Lung (tissue), 12 donors: ENCODE data around the gene RPS27A. TPM values are rescaled to one million over a fixed set of nuclear protein-coding genes. Genes with fewer than 3 reads are reported as not detected.
"Not testable (repeated sequence)": the region's sequence is repeated elsewhere in the genome, so short reads cannot be mapped to it uniquely, and the experiment has no call there.

ENCODE experiments used
- ATAC-seq: fragments of 200-7000 bp; cut with Tn5 transposase; one replicate; pipeline ENCODE4 v1.9.1; 2020; ENCODE audit warnings: moderate number of reproducible peaks; ENCODE audit not compliant: insufficient read depth, low FRiP score
- DNase-seq, 3 donors: peaks; one replicate each; pipeline ENCODE4 v3.0.0-alpha.2; 2013 to 2017
- H3K27ac ChIP-seq, 2 donors: one replicate each; pipeline ENCODE4 v1.5.1; 2013; ENCODE audit warnings: mild to moderate bottlenecking in 2 of 2, moderate library complexity in 2 of 2, control low read depth in 1 of 2, inconsistent platforms in 1 of 2, low read depth in 1 of 2, low read length in 1 of 2
- H3K27me3 ChIP-seq, 3 donors: one replicate each; pipeline ENCODE4 v1.5.1; 2013; ENCODE audit warnings: low read length in 2 of 3; ENCODE audit not compliant: control insufficient read depth in 3 of 3, insufficient read depth in 3 of 3
- H3K36me3 ChIP-seq, 4 donors: one replicate each; pipeline ENCODE4 v1.5.1; 2013; ENCODE audit warnings: low read length in 4 of 4, mild to moderate bottlenecking in 1 of 4, moderate library complexity in 1 of 4; ENCODE audit not compliant: control insufficient read depth in 4 of 4, insufficient read depth in 4 of 4
- H3K4me1 ChIP-seq, 5 donors: one replicate each; pipeline ENCODE4 v1.5.1; 2013; ENCODE audit warnings: low read length in 5 of 5, mild to moderate bottlenecking in 2 of 5, moderate library complexity in 1 of 5; ENCODE audit not compliant: control insufficient read depth in 5 of 5, insufficient read depth in 5 of 5
- H3K4me3 ChIP-seq: one replicate; pipeline ENCODE4 v1.5.1; 2013; ENCODE audit warnings: mild to moderate bottlenecking, control low read depth, moderate library complexity
- H3K9ac ChIP-seq, 2 donors: one replicate each; pipeline ENCODE4 v1.5.1; 2013; ENCODE audit warnings: low read length in 2 of 2, control low read depth in 1 of 2; ENCODE audit not compliant: insufficient read depth in 1 of 2
- H3K9me3 ChIP-seq, 4 donors: one replicate each; pipeline ENCODE4 v1.5.1; 2013; ENCODE audit warnings: low read length in 3 of 4, mild to moderate bottlenecking in 1 of 4, moderate library complexity in 1 of 4; ENCODE audit not compliant: control insufficient read depth in 4 of 4, insufficient read depth in 3 of 4
- CTCF ChIP-seq: IDR thresholded peaks from 2 replicates; pipeline ENCODE4 v1.5.1; 2012; ENCODE audit warnings: mild to moderate bottlenecking; ENCODE audit errors: control extremely low read depth, extremely low read depth
- WGBS, 2 donors: extraction: QIAGEN DNeasy Blood & Tissue Kit; methylation state at CpG; one replicate each; pipeline ENCODE4 v1.1.7; 2013; 5-methylcytosine and 5-hydroxymethylcytosine counted together
- polyA plus RNA-seq, 2 donors: library from polyadenylated mRNA; stranded (reverse); fragments of 200-250 nt; gene quantifications; one replicate each; pipeline ENCODE4 v1.2.1, GENCODE V29; 2013
- total RNA-seq, 2 donors: library from RNA; depleted of rRNA in 1 of 2; stranded (reverse); fragments of >200 nt in 1 of 2; gene quantifications; one replicate each; pipeline ENCODE4 v1.2.1, GENCODE V29; 2014 to 2021
- donor health status: control.
- donor health status: control.
- donor health status: Bipolar disorder and iron deficiency.
- donor health status: healthy.
- donor health status: DM: yes; HTN: yes; CAD: no.

The RPS27A gene
- total and polyA plus RNA-seq, 4 donors: 715 to 1,640 (median 1,397) TPM

GRCh38 chr2:55279859-55280424 lies 47.5 kb downstream of the RPS27A start:
- ATAC-seq, DNase-seq, H3K27ac ChIP-seq, H3K9ac ChIP-seq, H3K9me3 ChIP-seq, H3K36me3 ChIP-seq, H3K4me3 ChIP-seq, H3K27me3 ChIP-seq: not testable (repeated sequence)
- 77 to 81% methylated on average over 7 of the region's 7 CpGs for WGBS, 2 donors
- H3K4me1 ChIP-seq: peaks cover 0 to 11% (median 5%) of the 10 kb centered on the region in 5 donors

- WGBS, 2 donors: 80 to 84% methylated on average over 5 of the region's 5 CpGs
- DNase-seq, H3K27ac ChIP-seq, H3K9me3 ChIP-seq, H3K4me3 ChIP-seq, H3K36me3 ChIP-seq, H3K27me3 ChIP-seq, H3K9ac ChIP-seq, ATAC-seq: not testable (repeated sequence)
- peaks cover 0 to 11% (median 5%) of the 10 kb centered on the region in 5 donors for H3K4me1 ChIP-seq
Observed at GRCh38 chr2:55280851-55281546, 48.5 kb downstream of the RPS27A start.

- Histone ChIP-seq H3K36me3 (peaks cover 0 to 3% (median 1%) of the 10 kb centered on the region in 4 donors), H3K9me3 (no peaks in the 10 kb centered on the region), H3K27me3 (no peaks in the 10 kb centered on the region), H3K27ac (peak overlapping the region; percentile 94 to 97), H3K4me1 (peaks cover 0 to 11% (median 5%) of the 10 kb centered on the region in 5 donors), H3K4me3 (peak overlapping the region; percentile 53), H3K9ac (peak overlapping the region; percentile 86 to 92)
- peak; percentile 84 to 89 (median 86) for DNase-seq
- no peak for TF ChIP-seq CTCF
- WGBS, 2 donors: 1 to 2% methylated on average over 55 to 60 of the region's 60 CpGs
- peak; percentile 99 for ATAC-seq
Observed at GRCh38 chr2:55282110-55282917, 49.8 kb downstream of the RPS27A start.

- no peak overlapping the region for H3K27ac ChIP-seq
- peaks cover 0 to 11% (median 5%) of the 10 kb centered on the region in 5 donors for H3K4me1 ChIP-seq
- no peak for ATAC-seq
- no peak for TF ChIP-seq CTCF
- H3K27me3 ChIP-seq: no peaks in the 10 kb centered on the region
- no peak overlapping the region for H3K9ac ChIP-seq
- peaks cover 0 to 3% (median 1%) of the 10 kb centered on the region in 4 donors for H3K36me3 ChIP-seq
- DNase-seq: no peak
- 97 to 99% methylated on average over 12 of the region's 12 CpGs for WGBS, 2 donors
- no peaks in the 10 kb centered on the region for H3K9me3 ChIP-seq
- no peak overlapping the region for H3K4me3 ChIP-seq
Observed at GRCh38 chr2:55283083-55283482, 50.6 kb downstream of the RPS27A start.

Other genes with a start within 250 kb of the RPS27A start
- 100 to 1,000 TPM; 168 to 311 TPM for gene RTN4, start 182.2 kb upstream of the RPS27A start, total RNA-seq
- 100 to 1,000 TPM; 168 to 292 TPM for gene RTN4, start 182.2 kb upstream of the RPS27A start, polyA plus RNA-seq
- 10 to 100 TPM; 13.6 to 33.8 TPM for gene CLHC1, start 395 bp upstream of the RPS27A start, total RNA-seq
- gene CLHC1, start 395 bp upstream of the RPS27A start, polyA plus RNA-seq: 10 to 100 TPM in 1 of 2 donors, 1 to 10 TPM in 1; 2.3 to 10.8 TPM
- gene MTIF2, start 36.5 kb downstream of the RPS27A start, total RNA-seq: 10 to 100 TPM; 25.1 to 26.3 TPM
- 10 to 100 TPM; 16.4 to 17.4 TPM for gene MTIF2, start 36.5 kb downstream of the RPS27A start, polyA plus RNA-seq
- 10 to 100 TPM; 74.7 to 91.9 TPM for gene CCDC88A, start 187.2 kb downstream of the RPS27A start, total RNA-seq
- gene CCDC88A, start 187.2 kb downstream of the RPS27A start, polyA plus RNA-seq: 10 to 100 TPM; 13.3 to 48.3 TPM